HG02973 (cell line): Measurements from ENCODE around the gene ATP8B3.

Source experiments
- ATAC-seq: cut with Tn5 transposase; IDR thresholded peaks from one replicate; pipeline ENCODE4 v1.9.1; 2021; ENCODE audit warnings: moderate library complexity; ENCODE audit not compliant: unreplicated experiment

ATP8B3 gene

GRCh38 chr19:1758959-1759903 is 52.8 kb downstream of the ATP8B3 start:
- ATAC-seq, result no peak

GRCh38 chr19:1758231-1758577 is 53.9 kb downstream of the ATP8B3 start:
- ATAC-seq, result no peak

GRCh38 chr19:1757468-1758230 is 54.4 kb downstream of the ATP8B3 start:
- ATAC-seq, result no peak

- ATAC-seq, result no peak
These were observed 55.2 kb downstream of the ATP8B3 start for GRCh38 chr19:1756705-1757465.

GRCh38 chr19:1756264-1756663 is 55.8 kb downstream of the ATP8B3 start:
- no peak for ATAC-seq

GRCh38 chr19:1755467-1756171 is 56.5 kb downstream of the ATP8B3 start:
- ATAC-seq, result no peak

- no peak for ATAC-seq
These were observed 57.2 kb downstream of the ATP8B3 start for GRCh38 chr19:1754636-1755466.

- no peak for ATAC-seq
These were observed 57.9 kb downstream of the ATP8B3 start for GRCh38 chr19:1754018-1754635.

GRCh38 chr19:1752757-1753728 is 59.0 kb downstream of the ATP8B3 start, which contains the start of gene ONECUT3:
TSS of gene ONECUT3 (plus strand) at chr19:1753506. CDS start at chr19:1753663, 157 bp downstream.
- ATAC-seq, result no peak

- ATAC-seq, result no peak
These were observed 59.9 kb downstream of the ATP8B3 start for GRCh38 chr19:1752009-1752756.

- no peak for ATAC-seq
These were observed 60.6 kb downstream of the ATP8B3 start for GRCh38 chr19:1751367-1752008.

GRCh38 chr19:1750343-1751021 is 61.6 kb downstream of the ATP8B3 start:
- no peak for ATAC-seq

- no peak for ATAC-seq
These were observed 62.4 kb downstream of the ATP8B3 start for GRCh38 chr19:1749373-1750342.

GRCh38 chr19:1748873-1749341 is 63.2 kb downstream of the ATP8B3 start:
- no peak for ATAC-seq
